Activated CD8-positive, alpha-beta memory T cell treated with anti-CD3 and anti-CD28 coated beads, Interleukin-2, amount 50 U/mL, for 24 hours (primary cell): Measurements from ENCODE around the gene LIX1.
"Not testable (repeated sequence)": the region's sequence is repeated elsewhere in the genome, so short reads cannot be mapped to it uniquely, and the experiment has no call there.

Source experiments
- DNase-seq: peaks from one replicate; pipeline ENCODE4 v3.0.0-alpha.2; 2020; ENCODE audit errors: extremely low read depth

The LIX1 gene

DNA sequence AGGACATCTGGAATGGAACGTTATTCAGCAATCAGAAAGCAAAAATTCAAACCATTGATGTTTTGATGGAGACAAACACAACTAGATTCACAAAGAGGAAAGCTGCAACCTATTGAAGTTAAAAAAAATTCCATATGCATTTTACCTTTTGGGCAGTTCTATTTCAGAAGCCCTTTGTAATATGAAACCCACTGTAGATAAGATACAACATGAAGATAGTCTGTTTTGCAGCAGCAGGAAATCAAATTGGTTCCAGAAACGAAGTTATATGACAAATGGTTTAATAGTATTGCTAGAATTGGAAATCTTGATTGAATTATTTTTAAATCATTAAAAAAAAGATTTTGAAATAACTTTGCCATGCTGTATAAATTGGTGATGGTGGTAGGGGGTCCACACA, 872 bp downstream of the LIX1 start:
- no peak for DNase-seq

DNA sequence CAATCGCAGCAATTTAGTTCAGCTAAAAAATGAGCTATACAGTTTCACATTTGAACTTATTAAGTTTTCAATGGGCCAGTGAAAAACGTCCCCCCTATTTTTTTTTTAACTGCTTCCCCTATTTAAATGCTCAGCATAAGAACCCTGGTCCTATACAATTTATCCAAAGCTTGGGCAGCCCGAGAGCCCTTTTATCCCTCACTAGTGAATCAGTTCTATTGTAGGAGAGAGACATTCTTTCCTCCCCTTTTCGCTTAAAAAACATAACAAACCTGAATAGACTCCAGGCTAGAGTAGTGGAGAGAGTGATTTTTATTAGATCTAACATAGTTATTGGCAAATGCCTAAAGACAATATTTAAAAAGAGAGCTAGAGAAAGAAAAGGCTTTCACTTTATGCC, 1.4 kb downstream of the LIX1 start:
- no peak for DNase-seq

- not testable (repeated sequence) for DNase-seq
Observed at GRCh38 chr5:97140250-97140649, 2.2 kb downstream of the LIX1 start.

DNA sequence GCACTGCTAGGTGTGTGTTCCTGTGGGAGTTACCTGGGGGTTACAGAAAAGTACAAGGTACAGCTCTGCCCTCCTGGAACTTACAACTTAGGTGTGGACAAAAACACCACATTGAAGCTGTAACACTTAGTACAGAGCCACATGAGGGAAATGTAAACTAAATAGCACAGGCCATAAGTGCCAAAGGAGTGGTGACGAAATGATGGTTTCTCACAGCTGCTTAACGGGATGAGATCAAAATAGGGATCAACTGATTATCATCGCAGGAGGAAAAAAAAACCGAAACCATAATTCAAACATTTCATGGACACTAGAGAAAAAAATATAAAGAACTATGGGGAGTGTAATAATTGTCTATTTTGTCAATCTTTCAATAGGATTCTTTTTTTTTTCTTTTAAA, 5.9 kb downstream of the LIX1 start:
- no peak for DNase-seq

DNA sequence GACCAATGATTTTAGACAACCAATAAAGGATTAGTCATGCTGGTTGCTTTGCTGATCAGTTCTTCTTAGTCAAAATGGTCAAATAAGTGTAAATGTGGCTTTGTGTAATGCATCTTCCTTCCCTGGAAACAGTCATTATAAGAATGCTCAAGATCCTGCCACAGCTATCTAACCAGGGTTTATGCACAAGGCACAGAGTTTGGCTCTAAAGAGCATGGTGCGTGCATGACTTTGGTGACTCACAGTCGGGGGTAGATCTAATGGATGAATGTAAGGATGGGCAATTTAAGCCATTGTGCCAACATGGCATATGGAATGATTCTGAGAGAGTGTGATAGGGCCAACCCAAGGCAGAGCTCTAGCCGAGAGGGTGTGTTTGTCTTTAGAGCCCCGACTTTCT, 6.5 kb downstream of the LIX1 start:
- no peak for DNase-seq

- DNase-seq, result no peak
Observed at GRCh38 chr5:97134634-97135033, 7.8 kb downstream of the LIX1 start.

GRCh38 chr5:97133101-97133500, 9.3 kb downstream of the LIX1 start:
- DNase-seq, result no peak

- no peak for DNase-seq
Observed at GRCh38 chr5:97131921-97132320, 10.5 kb downstream of the LIX1 start.

DNA sequence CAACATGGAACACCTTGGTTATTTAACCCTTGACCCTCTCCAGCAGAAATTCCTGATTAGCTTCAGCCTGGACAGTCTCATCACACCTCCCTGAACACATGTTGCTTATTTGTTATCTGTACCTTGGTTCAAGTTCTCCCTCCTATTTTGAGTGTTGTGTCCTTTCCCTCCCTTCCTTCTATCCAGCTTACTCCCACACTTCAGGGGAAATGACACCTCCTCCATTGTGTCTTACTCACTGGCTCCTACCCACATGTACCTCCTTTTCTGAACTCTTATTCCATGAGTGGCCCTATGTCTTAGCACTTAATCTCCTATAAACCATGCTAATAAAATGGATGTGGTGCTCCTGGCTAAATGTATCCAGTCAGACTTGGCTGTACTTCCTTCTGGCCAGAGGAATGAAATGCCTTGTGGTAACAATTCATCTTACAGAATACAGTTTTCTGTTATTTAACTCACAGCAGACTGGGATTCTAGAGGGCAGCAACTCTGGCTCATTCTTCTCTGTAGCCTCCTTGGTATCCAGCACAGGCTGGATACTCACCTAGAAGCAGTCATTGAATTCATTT, 11.2 kb downstream of the LIX1 start:
- no peak for DNase-seq

DNA sequence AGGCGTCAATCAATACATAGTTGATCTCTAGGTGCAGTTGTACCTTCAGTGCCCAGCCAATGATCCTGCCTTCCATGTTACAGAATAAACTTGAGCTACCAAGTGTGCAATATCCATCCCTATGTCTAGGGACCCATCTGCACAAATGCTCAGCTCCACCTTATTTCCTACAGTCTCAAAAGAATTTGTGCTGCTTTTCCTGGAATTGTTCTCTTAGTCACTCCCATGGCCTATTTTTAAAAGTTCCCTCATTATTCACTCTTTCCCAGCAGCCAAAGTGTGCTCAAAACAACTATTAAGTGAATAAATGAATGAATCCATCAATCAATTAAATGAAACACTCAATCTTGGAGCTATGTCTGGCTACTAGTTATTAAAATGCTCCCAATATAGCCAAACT, 14.7 kb downstream of the LIX1 start:
- DNase-seq, result no peak

DNA sequence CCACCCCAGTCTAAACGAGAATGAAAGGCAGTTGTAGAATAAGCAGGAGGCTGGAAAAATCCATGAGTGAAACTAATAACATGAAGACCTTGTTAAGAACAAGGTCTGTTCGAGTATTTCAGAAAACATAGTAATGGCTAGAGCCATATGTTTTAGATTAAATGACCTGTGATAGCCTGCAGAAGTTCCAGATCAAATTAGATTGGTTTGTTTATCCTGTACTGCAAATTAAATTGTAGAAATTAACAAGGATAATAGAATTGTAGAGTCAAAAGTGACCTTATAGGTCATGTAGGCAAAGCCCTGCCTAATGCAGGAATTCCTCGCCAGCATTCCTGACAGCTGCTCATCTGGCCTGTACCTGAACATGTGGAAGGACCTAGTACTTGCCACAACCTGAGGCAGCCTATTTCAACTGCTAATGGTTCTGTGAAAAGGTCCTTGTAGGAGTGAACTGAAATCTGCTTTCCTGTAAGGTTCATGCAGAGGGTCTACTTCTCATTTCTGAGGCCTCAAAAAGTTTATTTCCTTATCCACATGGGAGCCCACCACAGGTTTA, 17.2 kb downstream of the LIX1 start:
- DNase-seq, result no peak

GRCh38 chr5:97124335-97124734, 18.1 kb downstream of the LIX1 start:
- no peak for DNase-seq

- DNase-seq, result no peak
Observed at GRCh38 chr5:97121848-97122247, 20.6 kb downstream of the LIX1 start.

DNA sequence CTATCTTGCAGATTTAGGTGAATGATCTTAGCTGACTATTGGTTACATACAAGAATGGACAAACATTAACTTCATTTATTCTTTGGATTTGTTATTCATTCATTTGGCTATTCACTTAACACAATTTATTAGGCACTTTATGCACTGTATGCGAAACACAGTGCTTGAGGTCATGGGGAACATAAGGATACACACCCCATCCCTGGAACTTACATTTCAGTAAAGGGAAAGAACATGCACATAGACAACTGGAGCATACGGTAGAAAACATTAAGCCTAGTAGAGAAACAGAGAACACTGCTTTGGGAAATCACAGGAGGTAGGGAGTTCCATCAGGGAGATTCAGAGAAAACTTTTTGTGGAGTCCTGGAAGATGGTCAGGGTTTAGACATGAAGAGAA, 22.2 kb downstream of the LIX1 start:
- no peak for DNase-seq

GRCh38 chr5:97119007-97119390, 23.4 kb downstream of the LIX1 start:
- no peak for DNase-seq

DNA sequence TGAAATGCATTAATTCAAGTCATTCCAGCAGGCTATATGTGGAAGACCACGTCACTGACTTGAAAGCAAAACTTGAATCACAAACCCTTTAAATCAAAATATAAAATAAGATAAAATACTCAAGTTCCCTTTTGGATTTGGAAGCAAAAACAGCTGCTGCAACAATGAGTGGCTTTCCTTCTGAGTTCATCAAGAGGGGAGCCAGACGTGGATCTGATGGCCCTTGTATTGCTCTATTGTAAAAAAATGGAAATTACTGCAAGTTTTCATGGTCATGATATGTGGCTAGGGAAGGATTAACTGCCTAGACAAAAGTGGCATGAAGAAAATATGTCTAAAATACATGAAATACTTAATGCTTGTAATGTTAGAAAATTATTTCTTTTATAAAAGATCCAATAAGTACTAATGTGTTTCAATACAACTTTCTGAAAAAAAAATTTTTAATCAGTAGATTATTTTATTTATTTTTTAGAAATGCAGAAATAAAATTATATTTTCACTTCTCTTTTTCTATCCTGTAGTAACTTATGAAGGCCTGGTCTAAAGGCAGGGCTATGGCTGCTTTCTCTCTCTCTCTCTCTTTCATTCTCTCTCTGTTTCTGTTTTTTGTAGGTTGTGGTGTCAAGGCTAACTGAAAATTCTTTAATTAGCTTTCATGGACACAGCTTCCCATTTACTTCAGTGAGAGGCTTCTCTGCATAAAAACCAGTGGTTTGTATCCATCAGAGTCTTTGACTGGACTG, 24.0 kb downstream of the LIX1 start:
- no peak for DNase-seq

DNA sequence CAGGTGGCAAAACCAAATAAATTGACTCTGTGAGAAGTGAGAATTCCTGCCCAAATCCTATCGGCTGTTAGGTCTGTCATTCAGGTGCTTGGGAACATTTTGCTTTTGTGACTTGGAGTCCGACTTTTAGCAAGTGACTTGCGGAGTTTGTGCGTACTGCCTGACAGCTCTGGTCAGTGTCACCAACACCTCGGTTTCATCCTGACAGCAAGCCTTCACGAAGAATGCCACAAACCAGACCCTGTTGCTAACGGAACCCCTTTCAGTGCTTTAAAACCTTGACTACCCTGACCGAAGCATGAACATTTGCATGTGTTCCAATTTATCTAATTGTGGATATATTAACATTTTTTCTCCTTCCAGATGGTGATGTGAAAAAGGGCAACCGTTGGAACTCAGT, 26.5 kb downstream of the LIX1 start:
- DNase-seq, result no peak

DNA sequence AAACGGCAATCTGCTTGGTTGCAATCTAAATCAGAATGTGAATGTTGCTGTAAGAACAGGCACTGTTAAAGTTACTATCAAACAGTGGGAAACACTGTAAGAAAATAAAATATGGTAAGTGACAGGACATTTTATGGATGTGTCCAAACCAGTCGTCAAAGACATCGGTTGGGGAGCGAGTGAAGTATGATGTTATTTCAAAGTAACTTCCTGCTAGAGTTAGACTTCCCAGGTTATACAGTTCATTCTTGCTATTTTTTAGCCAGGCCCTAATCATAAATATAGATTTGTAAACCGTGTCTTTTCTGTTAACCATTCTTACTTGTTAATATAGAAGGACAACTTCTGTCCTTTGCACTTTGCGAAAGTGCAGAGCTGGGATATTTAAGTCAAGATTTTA, 30.2 kb downstream of the LIX1 start:
- DNase-seq, result no peak

GRCh38 chr5:97111616-97112015, 30.8 kb downstream of the LIX1 start:
- no peak for DNase-seq

- no peak for DNase-seq
Observed at GRCh38 chr5:97111004-97111403, 31.4 kb downstream of the LIX1 start.

DNA sequence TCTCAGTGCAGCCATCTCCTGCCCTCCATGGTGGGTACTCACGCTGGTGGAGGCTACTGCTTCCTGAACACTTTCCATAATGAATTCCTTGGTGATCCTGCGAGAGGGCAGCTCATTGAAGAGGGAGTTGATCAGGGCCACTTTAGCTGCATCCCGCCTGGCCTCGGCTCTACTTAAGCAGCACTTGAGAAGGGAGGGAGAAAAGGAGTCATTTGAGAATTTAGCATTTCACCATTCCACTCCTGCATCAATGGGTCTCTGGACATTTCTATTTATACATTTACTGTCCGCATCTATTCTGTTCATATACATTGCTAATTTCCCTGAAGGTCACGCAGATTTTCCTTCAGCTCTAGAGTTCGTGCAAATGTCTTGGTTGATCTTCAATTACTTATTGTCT, 35.1 kb downstream of the LIX1 start:
- no peak for DNase-seq

- no peak for DNase-seq
Observed at GRCh38 chr5:97106216-97106581, 36.2 kb downstream of the LIX1 start.

GRCh38 chr5:97105501-97106215, 36.8 kb downstream of the LIX1 start:
- DNase-seq, result no peak
